Right lobe of liver (tissue), 4 donors: ENCODE measurements around the gene ADAMTS2.

ENCODE experiments used
- CTCF ChIP-seq, 4 donors: fragments of 200-600 bp in 3 of 4; fragments of 450-650 bp in 1 of 4; IDR thresholded peaks; one replicate each; pipeline versions ENCODE4 v1.5.1 to v1.8.0; 2016 to 2022; ENCODE audit warnings: antibody characterized with exemption in 4 of 4, mild to moderate bottlenecking in 2 of 4
- POLR2A ChIP-seq: fragments of 450-650 bp; IDR thresholded peaks from one replicate; pipeline ENCODE4 v1.6.1; 2017; ENCODE audit warnings: antibody characterized with exemption, mild to moderate bottlenecking
- donor health status: DM: no; HTN: no; CAD: no.
- donor health status: DM: no; HTN: no; CAD: no.
- donor health status: DM: no; HTN: yes; CAD: no.

GRCh38 chr5:179253730-179254129 is 91.5 kb downstream of the ADAMTS2 start:
- no peak for TF ChIP-seq CTCF (IDR thresholded peaks at IDR 0.05)
- TF ChIP-seq POLR2A: no peak
